GM19351 (cell line): ENCODE results near the gene BARX1.
"Not testable (repeated sequence)": the region's sequence is repeated elsewhere in the genome, so short reads cannot be mapped to it uniquely, and the experiment has no call there.

Source experiments
- ATAC-seq: cut with Tn5 transposase; IDR thresholded peaks from one replicate; pipeline ENCODE4 v1.9.1; 2021; ENCODE audit warnings: mild to moderate bottlenecking, moderate library complexity; ENCODE audit not compliant: unreplicated experiment

The BARX1 gene

DNA sequence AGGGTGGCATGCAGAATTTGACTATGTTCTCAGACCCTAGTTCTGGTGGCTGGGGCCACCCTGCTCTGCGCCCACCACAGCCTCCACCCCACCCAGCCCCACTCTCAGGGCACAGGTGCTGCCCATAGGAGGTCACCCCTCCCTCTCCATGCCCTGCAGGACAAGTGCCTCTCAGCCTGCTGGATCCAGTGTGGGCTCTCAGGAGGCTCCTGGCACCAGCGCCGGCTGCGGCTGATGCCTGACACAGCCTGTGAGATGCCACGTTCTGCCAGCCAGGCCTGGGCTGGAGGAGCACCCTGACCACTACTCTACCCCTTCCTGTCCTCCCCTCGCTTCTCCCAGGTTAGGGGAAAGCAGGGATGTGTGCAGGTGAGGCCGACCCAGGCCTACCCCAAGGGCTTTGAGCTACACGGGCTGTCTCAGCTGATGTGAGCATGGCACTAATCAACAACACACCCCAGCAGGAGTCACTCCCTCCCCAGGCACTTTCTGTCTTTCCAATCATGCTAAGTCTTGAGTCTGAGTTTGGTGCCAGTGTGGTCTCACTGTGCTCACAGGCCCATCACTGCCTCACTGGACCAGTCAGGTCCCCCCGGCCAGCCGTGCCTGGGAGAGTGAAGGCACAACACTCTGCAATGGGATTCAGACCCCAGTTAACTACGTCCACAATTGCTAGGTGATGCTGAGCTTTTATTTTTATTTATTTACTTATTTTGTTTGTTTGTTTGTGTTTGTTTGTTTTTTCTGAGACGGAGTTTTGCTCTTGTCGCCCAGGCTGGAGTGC is 12.1 kb upstream of the BARX1 start:
- ATAC-seq: no peak

DNA sequence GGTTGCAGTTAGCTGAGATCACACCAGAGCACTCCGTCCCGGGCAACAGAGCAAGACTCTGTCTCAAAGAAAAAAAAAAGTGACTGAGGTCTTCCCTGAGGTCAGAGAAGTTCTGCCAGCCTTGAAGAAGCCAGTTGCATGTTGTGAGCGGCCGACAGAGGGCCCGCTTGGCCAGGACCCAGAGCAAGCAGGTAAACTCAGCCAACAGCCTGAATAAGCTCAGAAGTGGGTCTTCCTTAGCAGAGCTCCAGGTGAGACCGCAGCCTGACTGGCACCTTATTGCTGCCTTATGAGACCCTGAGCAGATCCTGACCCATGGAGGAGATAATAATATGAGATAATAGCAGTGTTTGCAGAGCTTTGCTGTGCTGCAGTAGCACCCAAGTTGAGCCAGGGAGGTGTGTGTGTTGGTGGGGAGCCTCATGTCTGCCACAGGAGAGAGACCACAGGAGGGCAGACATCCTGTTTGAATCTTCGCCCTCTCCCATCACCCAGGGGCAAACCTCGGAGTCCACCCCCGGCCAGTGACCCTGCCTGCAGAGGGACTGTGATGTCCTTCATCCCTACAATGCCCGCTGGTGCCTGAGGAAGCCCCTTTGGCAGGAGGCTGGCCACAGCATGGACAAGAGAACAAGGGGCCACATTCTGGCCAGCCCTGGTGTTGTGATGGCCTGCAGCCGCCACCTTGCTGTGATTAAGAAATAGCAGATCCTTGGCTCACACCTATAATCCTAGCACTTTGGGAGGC is 10.8 kb upstream of the BARX1 start:
- ATAC-seq: no peak

DNA sequence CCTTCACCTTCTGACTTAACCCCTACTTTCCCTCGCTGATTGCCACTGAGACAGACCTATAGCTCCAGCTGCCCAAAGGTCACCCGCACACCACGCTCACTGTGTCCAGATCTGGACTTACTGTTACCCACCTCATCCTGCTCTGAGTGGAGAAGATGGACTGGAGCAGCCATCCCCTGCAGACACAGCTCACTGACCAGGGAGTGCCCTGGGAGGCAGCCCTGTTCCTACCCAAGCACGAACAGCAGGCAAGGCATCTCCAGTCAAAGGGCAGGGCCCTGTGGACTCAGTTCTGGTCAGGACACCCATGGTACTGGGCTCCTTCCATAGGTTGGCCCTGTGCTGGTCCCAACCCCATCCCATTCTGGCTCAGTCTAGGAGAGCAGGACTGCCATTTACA is 9.5 kb upstream of the BARX1 start:
- ATAC-seq: no peak

DNA sequence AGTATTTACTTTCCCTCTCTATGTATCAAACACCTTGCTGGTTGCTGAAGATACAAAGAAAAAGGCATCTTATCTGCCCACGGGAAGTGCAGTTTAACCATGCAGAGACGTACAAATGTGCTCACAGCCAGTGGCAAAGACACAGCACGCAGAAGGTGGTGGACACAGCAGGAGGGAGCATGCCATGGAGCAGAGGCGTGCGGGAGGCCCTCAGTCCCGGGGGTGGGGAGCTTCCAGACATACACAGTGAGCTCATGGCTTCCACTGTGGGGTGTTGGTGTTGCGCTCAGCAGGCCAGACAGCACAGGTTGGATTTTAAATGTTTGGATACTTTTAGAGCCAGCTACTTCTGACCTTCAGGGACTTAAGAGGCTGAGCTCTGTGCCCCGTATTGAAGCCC is 8.8 kb upstream of the BARX1 start:
- ATAC-seq: no peak

DNA sequence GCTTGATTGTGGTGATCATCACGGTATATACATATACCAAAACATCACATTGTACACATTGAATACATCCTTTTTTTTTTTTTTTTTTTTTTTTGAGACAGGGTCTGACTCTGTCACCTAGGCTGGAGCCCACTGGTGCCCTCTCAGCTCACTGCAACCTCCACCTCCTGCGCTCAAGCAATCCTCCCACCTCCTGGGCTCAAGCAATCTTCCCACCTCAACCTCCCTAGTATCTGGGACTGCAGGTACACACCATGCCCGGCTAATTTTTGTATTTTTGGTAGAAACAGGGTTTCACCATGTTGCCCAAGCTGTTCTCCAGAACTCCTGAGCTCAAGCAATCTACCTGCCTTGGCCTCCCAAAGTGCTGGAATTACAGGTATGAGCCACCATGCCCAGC is 8.3 kb upstream of the BARX1 start:
- not testable (repeated sequence) for ATAC-seq

DNA sequence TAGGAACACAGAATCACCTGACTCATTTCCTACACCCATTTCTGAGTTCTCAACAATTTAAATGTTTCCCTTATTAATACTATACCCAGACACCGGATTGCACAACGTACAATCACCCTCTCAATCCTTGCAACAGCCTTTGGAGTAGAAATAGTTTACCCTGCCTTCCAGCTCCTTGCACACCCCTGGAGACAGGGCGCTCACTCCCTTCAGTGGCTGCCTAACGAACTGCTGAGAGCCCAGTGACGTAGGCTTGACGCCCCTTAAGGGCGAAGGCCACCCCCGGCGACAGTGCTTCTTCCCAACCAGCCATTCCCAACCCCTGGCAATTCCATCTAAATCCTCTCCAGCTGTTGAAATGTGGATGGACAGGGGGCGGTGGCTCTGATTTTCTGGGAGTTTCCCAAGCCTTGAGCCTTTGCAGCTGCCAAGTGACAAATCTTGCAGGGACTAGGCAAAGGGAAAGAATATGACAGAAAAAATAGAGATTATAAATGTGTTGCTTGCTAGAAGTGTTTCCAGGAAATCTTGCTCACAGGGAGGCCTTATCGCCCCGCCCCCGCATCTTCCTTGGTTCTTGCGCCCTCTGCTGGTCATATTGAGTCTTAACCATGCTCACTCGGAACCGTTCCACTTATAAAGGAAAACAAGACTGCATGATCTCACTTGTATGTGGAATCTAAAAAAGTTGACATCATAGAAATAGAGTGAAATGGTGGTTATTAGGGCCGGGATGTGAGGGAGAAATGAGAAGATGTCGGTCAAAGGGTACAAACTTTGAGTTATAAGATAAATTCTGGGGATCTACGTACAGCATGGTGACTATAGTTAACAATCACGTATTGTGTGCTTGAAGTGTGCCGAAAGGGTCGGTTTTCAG is 7.6 kb upstream of the BARX1 start:
- ATAC-seq: no peak

DNA sequence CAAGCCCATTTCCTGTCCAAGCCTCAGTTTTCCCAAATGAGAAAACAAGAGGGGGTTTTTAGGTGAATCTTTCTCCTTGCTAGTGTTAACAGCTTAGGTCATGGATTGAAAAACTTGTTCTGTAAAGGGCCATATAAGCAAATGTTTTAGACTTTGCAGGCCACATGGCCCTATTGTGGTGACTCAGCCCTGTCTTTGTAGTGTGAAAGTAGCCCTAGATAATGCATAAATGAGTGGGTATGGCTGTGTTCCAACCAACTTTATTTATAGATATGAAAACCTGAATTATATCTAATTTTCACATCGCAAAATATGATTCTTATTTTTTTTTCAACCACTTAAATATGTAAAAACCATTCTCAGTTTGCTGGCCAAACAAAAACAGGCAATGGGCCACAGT is 6.9 kb upstream of the BARX1 start:
- ATAC-seq: no peak

DNA sequence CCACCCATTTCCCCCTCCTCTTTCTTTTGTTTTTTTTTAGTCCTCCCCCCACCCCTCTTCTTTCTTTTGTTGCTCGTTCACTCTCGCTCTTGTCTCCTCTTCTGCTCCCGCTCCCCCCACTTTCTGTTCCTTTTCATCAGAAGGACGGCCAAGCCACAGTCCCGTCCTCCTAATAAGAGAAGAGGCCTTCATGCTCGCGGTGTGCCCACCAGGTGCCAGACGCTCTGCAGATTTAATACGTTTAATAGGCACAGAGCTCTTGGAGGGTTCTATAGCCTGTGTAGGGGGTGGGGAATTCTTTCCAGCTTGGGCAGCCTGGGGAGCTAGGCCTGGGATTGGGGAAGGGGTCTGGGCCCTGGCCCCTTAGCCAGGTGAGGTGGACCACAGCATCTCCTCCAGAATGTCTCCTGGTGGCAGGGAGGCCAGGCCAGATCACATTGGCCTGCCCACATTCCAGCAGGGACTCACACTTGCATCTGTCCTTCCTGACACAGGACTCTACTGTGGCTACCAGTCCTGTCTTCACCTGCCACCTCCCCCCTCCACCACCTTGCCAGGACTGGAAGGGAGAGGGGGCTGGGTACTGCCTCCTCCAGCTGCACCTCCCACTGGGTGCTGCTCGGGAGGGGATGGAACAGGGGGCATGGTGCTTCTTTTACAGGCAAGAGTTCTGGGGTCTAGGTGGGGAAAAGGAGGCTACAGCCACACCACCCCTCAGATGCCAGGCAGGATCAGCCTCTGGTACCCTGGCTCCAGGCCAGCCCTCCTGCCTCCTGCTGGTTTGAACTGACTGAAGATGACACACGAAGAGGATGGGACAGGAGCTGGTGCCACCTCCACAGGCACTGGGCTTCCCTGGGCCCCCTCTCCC is 6.1 kb upstream of the BARX1 start:
- no peak for ATAC-seq

DNA sequence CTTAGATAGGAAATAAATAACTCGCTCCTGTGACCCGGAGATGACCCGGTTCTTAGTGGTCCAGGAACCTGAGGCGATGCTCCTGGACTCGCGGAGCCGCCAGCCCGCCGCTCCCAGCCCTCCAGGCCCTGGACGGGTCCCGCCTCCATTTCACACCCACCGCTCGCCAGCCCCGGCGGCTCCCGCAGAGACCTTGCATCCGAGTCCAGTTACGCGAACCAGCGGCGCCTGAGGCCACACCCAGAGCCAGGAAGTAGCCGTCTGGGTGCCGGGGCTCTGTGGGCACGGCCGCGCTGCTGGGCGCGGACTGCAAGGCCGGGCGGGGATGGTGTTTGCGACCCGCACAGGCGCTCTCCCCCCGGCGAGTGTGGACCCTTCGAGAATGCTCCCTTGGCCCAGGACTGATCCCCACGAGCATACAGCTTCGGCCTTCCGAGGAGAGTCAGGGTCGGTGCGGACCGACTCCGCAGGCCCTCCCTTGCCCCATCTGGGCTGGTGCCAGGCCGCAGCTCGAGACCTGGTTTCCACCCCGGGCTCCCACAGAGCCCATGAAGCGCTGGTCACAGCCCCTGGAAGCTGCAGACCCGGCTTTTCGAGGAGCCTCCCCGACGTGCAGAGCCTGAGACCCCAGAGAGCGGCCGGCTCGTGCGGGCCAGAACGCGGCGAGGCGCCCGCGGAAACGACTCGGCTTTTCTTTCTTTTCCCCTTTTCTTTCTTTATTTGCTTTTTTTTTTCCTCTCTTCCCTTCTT is 5.2 kb upstream of the BARX1 start:
- ATAC-seq: no peak

DNA sequence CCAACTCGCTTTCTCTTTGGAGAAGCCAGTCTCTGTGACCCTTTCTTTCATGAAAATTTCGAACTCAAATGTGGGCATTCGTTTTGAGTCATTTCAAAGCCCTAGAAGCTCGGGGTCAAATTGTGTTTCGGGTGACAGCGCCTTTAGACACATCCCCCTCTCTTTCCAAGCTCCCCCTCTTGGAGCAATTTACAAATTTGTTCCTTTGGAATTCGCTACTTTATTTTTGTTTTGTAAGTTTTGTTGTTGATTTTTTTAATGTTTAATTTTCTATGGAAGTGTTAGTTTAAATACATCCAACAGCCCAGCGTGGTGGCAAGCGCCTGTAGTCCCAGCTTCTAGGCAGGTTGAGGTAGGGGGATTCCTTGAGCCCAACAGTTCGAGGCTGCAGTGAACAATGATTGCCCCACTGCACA is 4.6 kb upstream of the BARX1 start:
- ATAC-seq: no peak

DNA sequence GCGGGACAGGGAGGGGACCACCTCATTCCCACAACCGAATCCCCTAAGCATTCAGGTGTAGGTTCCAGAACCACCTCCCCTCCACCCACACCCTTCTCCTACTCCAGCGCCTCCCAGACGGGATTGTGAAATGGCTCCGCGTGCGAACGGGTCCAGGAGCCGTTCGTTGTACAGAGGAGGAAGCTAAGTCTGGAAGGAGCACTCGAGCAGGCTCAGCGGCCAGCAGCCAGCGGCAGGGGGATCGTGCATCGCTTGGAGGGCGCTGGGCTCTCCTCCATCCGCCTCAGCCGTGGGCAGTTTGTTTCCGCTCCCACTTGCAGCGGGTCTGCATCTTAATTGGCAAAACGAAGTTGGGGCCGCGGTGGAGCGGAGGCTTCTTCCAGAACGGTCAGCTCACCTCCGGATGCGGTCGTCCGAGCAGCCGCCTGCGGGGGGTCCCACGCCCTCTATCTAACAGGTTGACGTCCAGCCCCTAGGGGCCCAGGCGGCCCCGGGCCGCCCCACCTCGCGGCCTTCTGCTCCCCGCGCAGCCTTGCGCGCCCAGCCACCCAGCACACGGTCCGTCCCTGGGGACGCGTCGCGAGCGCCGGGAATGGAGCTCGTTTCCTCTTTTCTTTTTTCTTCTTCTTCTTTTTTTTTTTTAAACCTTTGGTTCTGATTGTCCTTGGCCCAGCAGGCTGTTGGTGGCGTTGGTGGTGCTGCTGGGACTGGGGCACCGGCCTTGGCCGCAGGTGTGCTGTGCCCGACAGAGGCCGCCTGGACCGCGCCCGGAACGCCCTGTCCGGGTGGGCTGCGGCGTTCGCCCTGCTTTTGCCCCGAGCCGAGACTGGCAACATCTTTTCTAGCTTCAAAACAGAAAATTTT is 3.9 kb upstream of the BARX1 start:
- no peak for ATAC-seq

DNA sequence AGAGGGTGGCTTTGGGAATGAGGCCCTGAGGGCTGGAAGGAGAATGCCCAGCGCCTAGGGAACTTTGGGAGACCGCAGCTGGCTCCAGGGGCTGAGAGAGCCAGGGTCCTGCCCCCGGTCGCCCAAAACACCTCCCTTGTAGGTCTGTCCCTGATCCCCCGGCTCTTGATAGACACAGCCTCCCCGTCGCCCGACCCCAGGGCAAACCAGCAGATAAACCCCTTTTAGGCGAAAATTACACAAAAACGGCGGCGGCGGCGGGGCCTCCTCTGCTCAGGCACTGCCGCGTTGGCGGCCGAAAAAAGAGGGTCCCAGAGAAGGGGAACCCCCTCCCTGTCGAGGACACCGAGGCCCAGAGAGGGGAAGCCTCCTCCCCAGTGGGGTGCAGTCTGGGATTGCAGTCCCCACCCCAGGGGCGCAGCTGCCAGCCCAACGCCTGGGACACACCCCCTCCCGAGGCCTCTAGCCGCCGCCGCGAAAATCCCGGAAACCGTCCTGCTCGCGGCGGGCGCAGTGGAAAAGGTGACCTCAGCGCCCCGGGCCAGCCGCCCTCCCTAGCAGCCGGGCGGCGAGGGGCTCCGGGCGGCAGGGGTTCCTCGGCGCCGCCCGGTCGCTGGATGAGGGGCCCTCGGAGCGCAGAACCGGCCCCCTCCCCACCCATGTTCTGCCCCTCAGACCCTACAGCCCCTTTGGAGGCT is 3.1 kb upstream of the BARX1 start:
- no peak for ATAC-seq

DNA sequence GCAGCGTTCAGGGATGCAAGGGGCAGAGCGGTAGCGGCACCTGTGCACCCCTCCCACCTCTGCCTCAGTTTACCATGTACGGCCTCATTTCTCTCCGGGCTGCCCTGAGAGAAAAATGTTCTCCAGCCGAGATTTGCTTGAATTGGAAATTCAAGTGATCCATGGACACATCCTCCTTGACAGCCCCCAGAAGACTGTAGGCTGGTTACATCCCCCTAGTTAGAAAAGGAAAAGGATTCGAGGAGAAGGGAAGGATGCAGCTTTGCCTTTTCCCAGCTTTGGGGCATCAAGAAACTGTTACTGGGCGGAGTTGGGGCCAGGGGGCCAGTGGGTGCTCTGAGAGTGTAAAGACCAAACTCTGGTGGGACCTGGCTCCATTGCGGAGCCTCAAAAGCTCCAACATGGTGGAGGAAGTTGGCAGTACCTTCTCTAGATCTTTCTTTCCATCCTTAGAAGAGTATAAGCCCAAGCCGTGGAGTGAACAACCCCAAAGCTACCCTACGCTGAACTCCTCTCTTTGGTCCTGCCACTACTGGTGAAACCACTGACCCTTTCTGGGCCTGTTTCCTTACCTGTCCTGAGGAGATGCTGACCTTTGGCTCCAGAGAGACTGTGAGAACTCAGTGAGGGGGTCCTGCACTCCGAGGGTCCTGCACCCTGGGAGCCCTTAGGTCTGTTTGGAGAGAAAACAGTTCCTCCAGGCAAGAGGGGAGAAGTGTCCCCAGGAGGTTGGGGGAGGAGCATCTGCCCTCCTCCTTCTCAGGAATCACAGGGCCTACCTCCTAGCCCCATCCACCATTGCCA is 1.0 kb upstream of the BARX1 start:
- no peak for ATAC-seq

DNA sequence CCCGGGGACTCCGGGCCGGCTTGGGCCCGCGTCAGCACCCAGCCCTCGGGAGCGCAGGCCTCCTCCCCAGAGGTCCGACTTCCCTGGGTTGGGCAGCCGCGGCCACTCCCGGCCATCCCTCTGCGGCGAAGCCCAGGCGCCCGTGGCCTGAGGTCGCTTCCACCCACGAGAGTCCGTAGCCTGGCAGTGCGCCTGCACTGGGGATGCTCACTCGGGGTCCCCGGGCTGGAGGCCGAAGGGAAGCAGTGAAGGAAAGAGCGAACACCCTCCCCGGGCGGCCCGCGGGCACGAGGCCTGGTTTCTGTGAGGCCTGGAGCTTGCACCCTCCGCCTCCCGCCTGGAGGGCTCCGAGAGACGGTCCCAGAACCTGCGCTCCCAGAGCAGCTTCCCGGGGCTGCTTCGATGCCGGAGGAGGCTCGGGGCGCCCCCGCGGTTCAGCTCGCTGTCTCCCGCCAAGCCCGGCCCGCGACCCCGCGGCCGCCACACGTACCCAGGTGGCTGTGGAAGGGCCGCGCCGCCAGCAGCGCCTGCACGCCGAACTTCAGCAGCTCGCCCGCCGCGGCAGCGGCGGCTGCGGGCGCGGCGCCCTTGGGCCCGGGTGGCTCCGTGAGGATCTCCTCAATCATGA is 607 bp downstream of the BARX1 start:
- no peak for ATAC-seq

DNA sequence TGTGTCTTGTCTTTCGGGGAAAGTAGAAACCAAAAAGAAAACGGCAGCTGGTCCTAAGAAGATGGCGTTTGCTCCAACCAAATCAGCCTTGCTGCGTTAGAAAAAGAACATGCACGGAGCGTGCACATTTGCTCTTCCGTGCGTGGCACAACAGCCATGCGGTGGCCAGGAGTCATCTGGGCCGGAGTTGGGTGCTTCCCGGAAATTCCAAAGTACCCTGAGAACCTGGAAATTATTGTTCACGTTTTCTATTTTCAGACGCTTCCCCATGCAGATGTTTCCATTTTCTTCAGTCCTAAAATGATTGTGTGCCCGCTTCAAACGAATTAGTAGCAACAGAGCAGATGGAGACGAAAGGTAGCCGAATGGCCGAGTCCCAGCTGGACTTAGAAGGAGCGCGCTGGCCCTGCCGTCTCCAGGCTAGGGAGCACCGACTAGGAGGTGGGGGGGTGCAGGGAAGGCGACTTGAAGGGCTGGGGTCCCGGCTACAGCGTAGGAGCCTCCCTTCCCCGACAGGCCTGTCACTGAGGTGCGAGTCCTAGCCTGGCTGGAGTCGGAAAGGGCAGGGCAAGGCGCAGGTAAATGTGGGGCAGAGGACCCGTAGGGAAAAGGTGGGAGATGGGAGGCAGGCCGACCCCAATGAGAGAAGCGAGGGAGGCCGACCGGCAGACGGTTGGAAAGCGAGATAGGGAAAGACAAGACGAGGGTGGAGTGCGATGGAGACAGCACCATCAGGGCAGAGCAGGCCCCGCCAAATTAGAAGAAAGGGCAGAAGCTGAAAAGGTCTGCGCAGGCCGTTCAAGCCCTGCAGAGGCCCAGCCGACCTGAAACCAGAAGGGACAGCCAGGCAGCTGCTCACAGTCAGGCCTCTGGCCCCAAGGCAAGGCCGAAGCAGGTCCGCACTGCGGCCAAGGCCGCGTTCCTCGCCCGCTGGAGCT is 1.4 kb downstream of the BARX1 start:
- ATAC-seq: no peak
